Measurements from ENCODE around the gene NME5. TPM values are rescaled to one million over a fixed set of nuclear protein-coding genes. Genes with fewer than 3 reads are reported as not detected.

The NME5 gene
- total RNA-seq, 4 donors from 2014 or later, result 0.34 to 2.0 (median 2.0) TPM; not detected in 1

DNA sequence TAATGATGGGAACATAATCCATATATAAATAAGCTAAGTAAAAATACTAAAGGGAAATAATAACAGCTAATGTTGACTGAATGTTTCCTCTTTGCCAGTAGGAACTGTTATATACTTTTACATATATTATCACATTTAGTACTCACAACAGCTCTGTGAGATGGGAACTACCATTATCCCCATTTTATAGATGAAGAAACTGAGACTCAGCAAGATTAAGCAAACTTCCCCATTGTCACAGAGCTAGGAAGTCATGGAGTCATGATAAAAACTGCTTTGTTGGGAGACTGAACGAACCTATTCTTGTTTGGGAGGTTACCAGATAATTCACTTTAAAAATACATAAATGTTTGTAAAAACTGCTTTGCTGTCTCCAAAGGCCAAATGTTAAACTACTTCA, 32.0 kb downstream of the NME5 start:
- TF ChIP-seq, protein P1, sequence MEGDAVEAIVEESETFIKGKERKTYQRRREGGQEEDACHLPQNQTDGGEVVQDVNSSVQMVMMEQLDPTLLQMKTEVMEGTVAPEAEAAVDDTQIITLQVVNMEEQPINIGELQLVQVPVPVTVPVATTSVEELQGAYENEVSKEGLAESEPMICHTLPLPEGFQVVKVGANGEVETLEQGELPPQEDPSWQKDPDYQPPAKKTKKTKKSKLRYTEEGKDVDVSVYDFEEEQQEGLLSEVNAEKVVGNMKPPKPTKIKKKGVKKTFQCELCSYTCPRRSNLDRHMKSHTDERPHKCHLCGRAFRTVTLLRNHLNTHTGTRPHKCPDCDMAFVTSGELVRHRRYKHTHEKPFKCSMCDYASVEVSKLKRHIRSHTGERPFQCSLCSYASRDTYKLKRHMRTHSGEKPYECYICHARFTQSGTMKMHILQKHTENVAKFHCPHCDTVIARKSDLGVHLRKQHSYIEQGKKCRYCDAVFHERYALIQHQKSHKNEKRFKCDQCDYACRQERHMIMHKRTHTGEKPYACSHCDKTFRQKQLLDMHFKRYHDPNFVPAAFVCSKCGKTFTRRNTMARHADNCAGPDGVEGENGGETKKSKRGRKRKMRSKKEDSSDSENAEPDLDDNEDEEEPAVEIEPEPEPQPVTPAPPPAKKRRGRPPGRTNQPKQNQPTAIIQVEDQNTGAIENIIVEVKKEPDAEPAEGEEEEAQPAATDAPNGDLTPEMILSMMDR (IDR thresholded peaks at IDR 0.05; ENCODE audit: low read depth), result no peak

DNA sequence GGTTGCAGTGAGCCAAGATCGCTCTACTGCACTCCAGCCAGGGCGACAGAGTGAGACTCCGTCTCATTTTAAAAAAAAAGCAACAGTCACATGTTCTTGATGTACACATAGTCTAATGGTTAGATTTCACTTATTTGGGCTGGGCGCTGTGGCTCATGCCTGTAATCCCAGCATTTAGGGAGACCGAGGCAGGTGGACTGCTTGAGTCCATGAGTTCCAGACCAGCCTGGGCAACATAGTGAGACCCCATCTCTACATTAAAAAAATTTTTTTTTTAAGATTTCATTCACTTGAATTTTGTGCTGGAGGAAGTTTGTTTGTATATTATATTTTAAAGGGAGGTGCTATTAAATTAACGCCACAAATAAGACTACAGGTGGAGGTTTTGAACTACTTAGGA, 33.5 kb downstream of the NME5 start:
- TF ChIP-seq, protein P1 (IDR thresholded peaks at IDR 0.05; ENCODE audit: low read depth), result no peak

DNA sequence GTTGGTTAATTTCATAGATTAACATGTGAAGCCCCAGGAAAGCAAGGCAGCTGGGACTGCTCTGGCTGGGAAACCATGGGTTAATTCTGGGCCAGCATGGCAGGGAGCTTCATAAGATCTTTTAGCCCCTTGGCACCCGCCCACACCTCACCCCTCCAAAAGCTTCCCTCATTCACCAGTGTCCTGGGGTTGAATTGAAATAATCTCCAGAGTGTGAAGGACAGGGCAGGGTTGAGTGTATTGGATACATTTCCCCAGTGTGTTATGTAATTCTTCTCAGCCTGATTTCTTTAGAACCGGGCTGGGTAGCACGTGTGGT, 36.0 kb downstream of the NME5 start:
- TF ChIP-seq, protein P1 (IDR thresholded peaks at IDR 0.05; ENCODE audit: low read depth), result no peak

DNA sequence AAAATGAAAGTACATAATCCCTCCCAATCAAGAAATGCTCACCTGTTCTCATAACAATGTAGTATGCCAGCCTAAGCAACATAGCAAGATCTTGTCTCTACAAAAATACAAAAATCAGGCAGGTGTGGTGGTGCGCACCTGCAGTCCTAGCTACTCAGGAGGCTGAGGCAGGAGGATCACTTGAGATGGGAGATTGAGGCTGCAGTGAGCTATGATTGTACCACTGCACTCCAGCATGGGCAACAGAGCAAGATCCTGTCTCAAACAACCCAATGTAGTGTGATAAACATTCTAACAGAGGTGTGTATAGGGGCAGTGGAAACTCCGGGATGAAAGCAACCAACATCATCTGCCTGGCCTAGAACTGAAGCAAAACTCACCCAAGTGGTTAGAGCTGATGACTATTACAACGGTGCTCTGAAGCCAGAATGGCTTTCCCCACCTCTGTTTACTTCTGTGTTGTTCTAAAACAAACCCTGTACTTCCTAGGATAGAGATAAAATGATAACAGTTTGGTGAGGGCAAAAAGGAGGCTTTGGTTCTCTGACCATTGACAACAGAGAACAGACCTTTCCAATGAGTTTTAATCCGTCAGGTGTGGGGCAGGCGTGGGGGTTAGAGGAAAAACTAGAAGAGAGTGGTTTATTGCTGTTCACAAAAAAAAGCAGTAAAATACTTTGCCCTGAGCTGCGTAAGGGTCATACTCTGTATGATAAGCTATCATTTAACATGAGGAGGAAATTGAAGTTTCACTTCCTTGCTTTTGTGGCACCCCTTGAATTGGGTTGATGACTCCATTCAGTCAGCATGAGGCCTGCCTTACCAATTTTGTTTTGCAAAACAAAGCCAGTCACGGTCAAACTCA, 36.5 kb downstream of the NME5 start:
- TF ChIP-seq, protein P1 (IDR thresholded peaks at IDR 0.05; ENCODE audit: low read depth), result no peak

DNA sequence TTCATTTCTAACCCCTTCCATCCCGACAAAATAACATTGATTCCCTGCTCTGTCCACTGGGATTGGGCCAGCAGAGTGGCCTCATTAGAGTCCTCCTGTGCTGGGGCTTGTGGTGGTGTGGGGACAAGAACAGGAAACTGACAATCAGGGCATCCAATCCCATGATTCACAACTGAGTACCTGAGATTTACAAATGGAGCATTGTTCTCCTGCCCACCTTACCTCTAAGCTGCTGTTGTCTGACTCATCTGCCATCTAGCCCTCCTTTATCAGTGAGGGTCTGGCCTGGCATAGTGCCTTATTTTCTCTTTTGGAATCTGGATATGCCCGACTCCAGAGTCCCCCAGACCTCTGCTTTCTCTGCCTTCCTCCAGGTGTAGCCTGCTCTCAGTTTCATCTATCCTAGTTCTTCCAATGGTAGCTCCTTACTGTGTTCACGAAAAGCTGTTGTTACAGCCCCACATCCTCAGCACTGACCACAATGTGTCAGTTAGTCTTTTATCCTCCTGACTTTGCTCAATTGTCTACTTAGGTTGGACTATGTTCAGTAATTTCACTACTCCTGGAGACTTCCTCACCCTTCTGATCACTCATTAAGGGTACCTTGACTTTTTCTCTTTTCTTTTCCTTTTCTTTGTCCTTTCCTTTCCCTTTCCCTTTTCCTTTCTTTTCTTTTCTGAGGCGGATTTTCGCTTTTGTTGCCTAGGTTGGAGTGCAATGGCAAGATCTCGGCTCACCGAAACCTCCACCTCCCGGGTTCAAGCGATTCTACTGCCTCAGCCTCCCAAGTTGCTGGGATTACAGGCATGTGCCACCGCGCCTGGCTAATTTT, 42.0 kb downstream of the NME5 start:
- TF ChIP-seq, protein P1 (IDR thresholded peaks at IDR 0.05; ENCODE audit: low read depth), result no peak

DNA sequence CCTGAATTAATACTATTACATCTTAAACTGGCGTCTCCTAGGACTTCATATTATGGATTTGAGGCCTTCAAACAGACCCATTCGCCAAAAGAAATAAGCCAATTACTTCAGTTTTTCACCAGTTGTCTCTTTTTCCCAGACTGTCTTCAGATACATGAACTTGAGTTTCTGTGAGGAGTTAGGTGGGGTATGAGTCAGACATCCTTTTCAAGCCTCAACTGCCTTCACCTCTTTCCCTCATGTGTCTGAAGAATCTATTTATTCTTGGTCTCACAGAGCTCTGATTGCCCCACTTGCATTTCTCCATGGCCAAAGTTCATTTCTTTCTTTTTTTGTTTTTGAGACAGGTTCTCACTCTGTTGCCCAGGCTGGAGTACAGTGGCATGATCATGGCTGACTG, 42.9 kb downstream of the NME5 start:
- TF ChIP-seq, protein P1 (IDR thresholded peaks at IDR 0.05; ENCODE audit: low read depth), result no peak

Measured in subcutaneous adipose tissue (tissue), 4 donors.